Neural progenitor cell (in vitro differentiated cells): ENCODE data around the gene MAGED4B. TPM values are rescaled to one million over a fixed set of nuclear protein-coding genes. Genes with fewer than 3 reads are reported as not detected.
"Not testable (repeated sequence)": the region's sequence is repeated elsewhere in the genome, so short reads cannot be mapped to it uniquely, and the experiment has no call there.

ENCODE experiments used
- DNase-seq: peaks from one replicate; pipeline ENCODE4 v3.0.0-alpha.2; 2016; ENCODE audit warnings: low spot score
- H2AFZ ChIP-seq: fragments of 200-600 bp; sonication (generic); replicated peaks from 2 replicates; pipeline ENCODE4 v1.6.1; 2016; ENCODE audit warnings: antibody characterized with exemption
- H3F3A ChIP-seq: fragments of 200-600 bp; sonication (generic); 2 replicates; pipeline ENCODE4 v1.6.1; 2016; ENCODE audit warnings: antibody characterized with exemption, low read depth
- H3K27ac ChIP-seq: fragments of 200-600 bp; sonication (generic); 2 replicates; pipeline ENCODE4 v1.5.1; 2016; ENCODE audit warnings: mild to moderate bottlenecking
- H3K27me3 ChIP-seq: fragments of 200-600 bp; sonication (generic); 2 replicates; pipeline ENCODE4 v1.6.1; 2016; ENCODE audit warnings: mild to moderate bottlenecking, moderate library complexity
- H3K36me3 ChIP-seq: fragments of 200-600 bp; sonication (generic); 2 replicates; pipeline ENCODE4 v1.5.1; 2016
- H3K4me1 ChIP-seq: fragments of 200-600 bp; sonication (generic); 2 replicates; pipeline ENCODE4 v1.6.1; 2016; ENCODE audit warnings: mixed run types
- H3K4me2 ChIP-seq: fragments of 200-600 bp; sonication (generic); 2 replicates; pipeline ENCODE4 v1.6.1; 2016
- H3K4me3 ChIP-seq: fragments of 200-600 bp; sonication (generic); 2 replicates; pipeline ENCODE4 v1.5.1; 2016
- H3K79me2 ChIP-seq: fragments of 200-600 bp; sonication (generic); 2 replicates; pipeline ENCODE4 v1.6.1; 2016; ENCODE audit warnings: low read depth
- H3K9ac ChIP-seq: fragments of 200-600 bp; sonication (generic); 2 replicates; pipeline ENCODE4 v1.6.1; 2016
- H3K9me3 ChIP-seq: fragments of 200-600 bp; sonication (generic); 2 replicates; pipeline ENCODE4 v1.5.1; 2016; ENCODE audit warnings: low read depth
- H4K20me1 ChIP-seq: fragments of 200-600 bp; sonication (generic); 2 replicates; pipeline ENCODE4 v1.6.1; 2016; ENCODE audit warnings: low read depth
- H3K27ac Mint-ChIP-seq: 3 replicates; pipeline ENCODE4 v1.8.0; 2021; ENCODE audit warnings: mixed read lengths
- H3K27me3 Mint-ChIP-seq: 2 replicates; pipeline ENCODE4 v1.8.0; 2022; ENCODE audit warnings: low read depth, mild to moderate bottlenecking, inconsistent platforms, moderate library complexity, mixed read lengths; ENCODE audit not compliant: insufficient read depth
- H3K36me3 Mint-ChIP-seq: 3 replicates; pipeline ENCODE4 v1.8.0; 2021; ENCODE audit warnings: mixed read lengths
- H3K4me1 Mint-ChIP-seq: 3 replicates; pipeline ENCODE4 v1.8.0; 2021; ENCODE audit warnings: mixed read lengths
- H3K4me3 Mint-ChIP-seq: 3 replicates; pipeline ENCODE4 v1.8.0; 2021; ENCODE audit warnings: mild to moderate bottlenecking, moderate library complexity, mixed read lengths
- H3K9me3 Mint-ChIP-seq: 3 replicates; pipeline ENCODE4 v1.8.0; 2020; ENCODE audit warnings: mixed read lengths
- EZH2 ChIP-seq: fragments of 200-600 bp; sonication (generic); IDR thresholded peaks from 2 replicates; pipeline ENCODE4 v1.6.1; 2017; ENCODE audit warnings: antibody characterized with exemption, mild to moderate bottlenecking, moderate library complexity
- EZH2phosphoT487 ChIP-seq: fragments of 200-600 bp; sonication (generic); IDR thresholded peaks from 2 replicates; pipeline ENCODE4 v1.6.1; 2017; ENCODE audit warnings: antibody characterized with exemption
- total RNA-seq: library from RNA; depleted of rRNA; stranded (reverse); fragments of >200 nt; gene quantifications from 2 replicates; pipeline ENCODE4 v1.2.3, GENCODE V29; 2015; ENCODE audit warnings: low replicate concordance
- TF ChIP-seq, protein P1 (sequence below): fragments of 200-600 bp; sonication (generic); IDR thresholded peaks from 2 replicates; pipeline ENCODE4 v1.5.1; 2017; ENCODE audit warnings: antibody characterized with exemption, mild to moderate bottlenecking

MAGED4B gene
- total RNA-seq, 1 donor from 2014 or later, result 65.8 TPM

DNA sequence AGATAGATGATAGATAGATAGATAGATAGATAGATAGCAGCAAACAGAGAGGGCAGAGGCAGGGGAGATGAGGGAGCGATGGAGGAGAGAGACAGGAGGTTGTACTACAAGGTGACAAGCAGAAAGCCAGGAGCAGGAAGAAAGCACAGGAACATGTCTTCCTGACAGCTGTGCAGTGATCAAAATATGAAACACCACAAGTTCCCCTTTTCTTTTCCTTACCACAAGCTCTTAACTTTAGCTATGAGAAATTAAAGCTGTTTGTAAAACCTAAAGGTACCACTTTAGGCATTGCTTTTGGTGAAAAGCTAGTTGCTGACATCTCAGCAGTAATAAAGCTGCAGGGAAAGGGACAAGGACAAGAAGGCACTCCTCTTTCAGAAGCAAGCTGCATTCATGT lies 9.1 kb upstream of the MAGED4B start:
- no peaks in the 10 kb centered on the region for H3K27me3 ChIP-seq
- no peaks in the 10 kb centered on the region for H3K9me3 ChIP-seq
- H3K4me3 ChIP-seq, result no peak overlapping the region
- no peak overlapping the region for H3K4me3 Mint-ChIP-seq
- no peaks in the 10 kb centered on the region for H3K27me3 Mint-ChIP-seq
- no peaks in the 10 kb centered on the region for H3K36me3 ChIP-seq
- no peak overlapping the region for H3K27ac ChIP-seq
- H2AFZ ChIP-seq, result no peak overlapping the region
- no peaks in the 10 kb centered on the region for H3K79me2 ChIP-seq
- no peaks in the 10 kb centered on the region for H3F3A ChIP-seq
- H3K27ac Mint-ChIP-seq, result no peak overlapping the region
- H3K4me2 ChIP-seq, result no peak overlapping the region
- H3K4me1 Mint-ChIP-seq, result no peaks in the 10 kb centered on the region
- no peaks in the 10 kb centered on the region for H4K20me1 ChIP-seq
- H3K4me1 ChIP-seq, result no peaks in the 10 kb centered on the region
- TF ChIP-seq, protein P1, sequence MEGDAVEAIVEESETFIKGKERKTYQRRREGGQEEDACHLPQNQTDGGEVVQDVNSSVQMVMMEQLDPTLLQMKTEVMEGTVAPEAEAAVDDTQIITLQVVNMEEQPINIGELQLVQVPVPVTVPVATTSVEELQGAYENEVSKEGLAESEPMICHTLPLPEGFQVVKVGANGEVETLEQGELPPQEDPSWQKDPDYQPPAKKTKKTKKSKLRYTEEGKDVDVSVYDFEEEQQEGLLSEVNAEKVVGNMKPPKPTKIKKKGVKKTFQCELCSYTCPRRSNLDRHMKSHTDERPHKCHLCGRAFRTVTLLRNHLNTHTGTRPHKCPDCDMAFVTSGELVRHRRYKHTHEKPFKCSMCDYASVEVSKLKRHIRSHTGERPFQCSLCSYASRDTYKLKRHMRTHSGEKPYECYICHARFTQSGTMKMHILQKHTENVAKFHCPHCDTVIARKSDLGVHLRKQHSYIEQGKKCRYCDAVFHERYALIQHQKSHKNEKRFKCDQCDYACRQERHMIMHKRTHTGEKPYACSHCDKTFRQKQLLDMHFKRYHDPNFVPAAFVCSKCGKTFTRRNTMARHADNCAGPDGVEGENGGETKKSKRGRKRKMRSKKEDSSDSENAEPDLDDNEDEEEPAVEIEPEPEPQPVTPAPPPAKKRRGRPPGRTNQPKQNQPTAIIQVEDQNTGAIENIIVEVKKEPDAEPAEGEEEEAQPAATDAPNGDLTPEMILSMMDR, result no peak
- no peak for TF ChIP-seq EZH2
- TF ChIP-seq EZH2phosphoT487, result no peak
- no peaks in the 10 kb centered on the region for H3K9me3 Mint-ChIP-seq
- DNase-seq, result no peak
- H3K9ac ChIP-seq, result no peak overlapping the region
- H3K36me3 Mint-ChIP-seq, result no peaks in the 10 kb centered on the region

DNA sequence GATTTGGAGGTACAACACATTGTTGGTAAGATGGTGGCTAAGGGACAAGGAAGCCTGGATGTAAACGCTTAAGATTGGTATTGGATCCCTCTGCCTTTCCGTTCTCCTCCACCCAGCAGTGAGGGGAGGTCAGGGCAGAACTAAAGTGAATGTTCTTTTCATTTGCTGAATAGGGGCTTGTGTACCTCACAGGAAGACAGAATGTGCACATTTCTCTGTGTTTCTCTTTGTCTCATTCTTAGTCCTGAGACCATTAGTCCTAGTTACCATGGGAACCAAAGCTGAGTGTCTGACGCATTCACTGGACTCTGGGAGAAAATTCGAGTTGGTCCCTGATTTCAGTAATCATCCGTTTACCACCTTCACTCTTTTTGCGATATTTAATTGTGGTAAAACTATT lies 26.7 kb downstream of the MAGED4B start:
- not testable (repeated sequence) for H3K27ac Mint-ChIP-seq, H3K4me3 ChIP-seq

DNA sequence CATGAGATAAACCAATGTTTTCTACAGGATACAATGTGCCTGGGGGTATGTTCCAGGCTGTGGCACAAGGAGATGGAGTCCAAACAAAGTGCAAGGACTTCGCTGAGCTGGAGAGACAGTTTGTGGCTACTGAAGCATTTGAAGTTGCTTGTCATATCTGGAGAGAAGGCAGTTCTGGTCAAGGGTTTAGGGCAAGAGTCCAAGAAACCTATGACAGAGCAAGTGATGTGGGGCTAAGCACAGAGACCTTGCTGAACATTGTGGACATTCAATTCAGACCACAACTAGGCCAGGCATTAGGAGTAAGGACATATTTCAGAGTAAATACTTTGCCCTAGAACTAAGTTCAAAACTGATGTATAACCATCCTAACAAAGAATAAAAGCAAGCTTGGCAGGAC lies 34.8 kb downstream of the MAGED4B start:
- TF ChIP-seq, protein P1, result no peak
- TF ChIP-seq EZH2, result no peak
- no peak for TF ChIP-seq EZH2phosphoT487
- H3K4me3 ChIP-seq, result no peak overlapping the region
- H2AFZ ChIP-seq, result no peak overlapping the region
- no peaks in the 10 kb centered on the region for H3K79me2 ChIP-seq
- Mint-ChIP-seq H3K4me1 (no peaks in the 10 kb centered on the region), H3K27me3 (no peaks in the 10 kb centered on the region), H3K27ac (no peak overlapping the region), H3K4me3 (no peak overlapping the region), H3K9me3 (peaks cover 3% of the 10 kb centered on the region), H3K36me3 (no peaks in the 10 kb centered on the region)
- H3K9ac ChIP-seq, result no peak overlapping the region
- H3K4me2 ChIP-seq, result no peak overlapping the region
- H3K9me3 ChIP-seq, result peaks cover 4% of the 10 kb centered on the region
- H4K20me1 ChIP-seq, result no peaks in the 10 kb centered on the region
- no peaks in the 10 kb centered on the region for H3K36me3 ChIP-seq
- no peak overlapping the region for H3K27ac ChIP-seq
- no peaks in the 10 kb centered on the region for H3K4me1 ChIP-seq
- no peaks in the 10 kb centered on the region for H3K27me3 ChIP-seq
- DNase-seq, result no peak
- no peaks in the 10 kb centered on the region for H3F3A ChIP-seq

More for the DNA sequence above, 26.7 kb downstream of the MAGED4B start:
- not testable (repeated sequence) for H3K9ac ChIP-seq, H4K20me1 ChIP-seq, H3F3A ChIP-seq, H3K27ac ChIP-seq, H3K4me1 Mint-ChIP-seq, H3K27me3 ChIP-seq, H3K4me2 ChIP-seq, H3K36me3 ChIP-seq, DNase-seq, H3K36me3 Mint-ChIP-seq, H3K79me2 ChIP-seq, H2AFZ ChIP-seq, H3K9me3 ChIP-seq, H3K4me3 Mint-ChIP-seq, H3K27me3 Mint-ChIP-seq, H3K9me3 Mint-ChIP-seq, H3K4me1 ChIP-seq

DNA sequence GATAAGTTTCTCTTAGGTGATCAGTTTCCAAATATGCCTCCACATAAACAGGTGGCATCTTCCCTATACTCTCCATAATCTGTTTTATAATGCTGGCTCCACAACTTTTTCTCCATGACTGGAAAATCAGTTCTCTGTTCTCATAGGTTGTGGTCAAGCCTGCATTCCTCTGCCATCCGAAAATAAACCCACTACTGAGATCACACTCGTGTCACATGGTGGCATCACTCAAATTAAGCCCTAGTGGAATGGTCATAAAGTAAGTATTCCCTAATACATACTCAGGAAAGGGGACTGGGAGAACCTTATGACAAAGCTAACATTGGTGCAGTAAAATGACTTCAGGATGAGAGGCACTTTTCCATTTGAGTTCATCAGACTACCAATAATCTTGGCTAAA lies 37.6 kb downstream of the MAGED4B start:
- Histone ChIP-seq H3K4me3 (no peak overlapping the region), H4K20me1 (no peaks in the 10 kb centered on the region), H3K36me3 (no peaks in the 10 kb centered on the region), H3K9me3 (peaks cover 4% of the 10 kb centered on the region), H3F3A (no peaks in the 10 kb centered on the region), H3K27ac (no peak overlapping the region), H3K79me2 (no peaks in the 10 kb centered on the region), H3K9ac (no peak overlapping the region), H3K4me1 (no peaks in the 10 kb centered on the region), H2AFZ (no peak overlapping the region), H3K4me2 (no peak overlapping the region), H3K27me3 (no peaks in the 10 kb centered on the region)
- H3K27me3 Mint-ChIP-seq, result peaks cover 2% of the 10 kb centered on the region
- H3K4me1 Mint-ChIP-seq, result no peaks in the 10 kb centered on the region
- H3K4me3 Mint-ChIP-seq, result no peak overlapping the region
- TF ChIP-seq, protein P1, result no peak
- TF ChIP-seq EZH2phosphoT487 (no peak), EZH2 (no peak)
- no peak for DNase-seq
- peaks cover 12% of the 10 kb centered on the region for H3K9me3 Mint-ChIP-seq
- H3K36me3 Mint-ChIP-seq, result no peaks in the 10 kb centered on the region
- H3K27ac Mint-ChIP-seq, result no peak overlapping the region
